Fibroblast of villous mesenchyme (primary cell): ENCODE results near the gene KLHL30. TPM values are rescaled to one million over a fixed set of nuclear protein-coding genes. Genes with fewer than 3 reads are reported as not detected.
"Not testable (repeated sequence)": the region's sequence is repeated elsewhere in the genome, so short reads cannot be mapped to it uniquely, and the experiment has no call there.

ENCODE experiments used
- DNase-seq: peaks from one replicate; pipeline ENCODE4 v3.0.0-alpha.2; 2010; ENCODE audit warnings: low read depth
- H3K4me3 ChIP-seq: 2 replicates; pipeline ENCODE4 v1.5.1; 2011; ENCODE audit warnings: low read depth, mild to moderate bottlenecking, low read length
- total RNA-seq: library from RNA; depleted of rRNA; stranded (reverse); fragments of >200 nt; gene quantifications from 2 replicates; pipeline ENCODE4 v1.2.3, GENCODE V29; 2012
- TF ChIP-seq, protein P1 (sequence below): IDR thresholded peaks from 2 replicates; pipeline ENCODE4 v1.5.1; 2012; ENCODE audit warnings: low read depth, mild to moderate bottlenecking, low read length; ENCODE audit not compliant: insufficient read depth

The KLHL30 gene
- total RNA-seq, 1 donor = 0.43 TPM

GRCh38 chr2:238107525-238108422, 30.7 kb upstream of the KLHL30 start:
- no peak for DNase-seq
- TF ChIP-seq, protein P1, sequence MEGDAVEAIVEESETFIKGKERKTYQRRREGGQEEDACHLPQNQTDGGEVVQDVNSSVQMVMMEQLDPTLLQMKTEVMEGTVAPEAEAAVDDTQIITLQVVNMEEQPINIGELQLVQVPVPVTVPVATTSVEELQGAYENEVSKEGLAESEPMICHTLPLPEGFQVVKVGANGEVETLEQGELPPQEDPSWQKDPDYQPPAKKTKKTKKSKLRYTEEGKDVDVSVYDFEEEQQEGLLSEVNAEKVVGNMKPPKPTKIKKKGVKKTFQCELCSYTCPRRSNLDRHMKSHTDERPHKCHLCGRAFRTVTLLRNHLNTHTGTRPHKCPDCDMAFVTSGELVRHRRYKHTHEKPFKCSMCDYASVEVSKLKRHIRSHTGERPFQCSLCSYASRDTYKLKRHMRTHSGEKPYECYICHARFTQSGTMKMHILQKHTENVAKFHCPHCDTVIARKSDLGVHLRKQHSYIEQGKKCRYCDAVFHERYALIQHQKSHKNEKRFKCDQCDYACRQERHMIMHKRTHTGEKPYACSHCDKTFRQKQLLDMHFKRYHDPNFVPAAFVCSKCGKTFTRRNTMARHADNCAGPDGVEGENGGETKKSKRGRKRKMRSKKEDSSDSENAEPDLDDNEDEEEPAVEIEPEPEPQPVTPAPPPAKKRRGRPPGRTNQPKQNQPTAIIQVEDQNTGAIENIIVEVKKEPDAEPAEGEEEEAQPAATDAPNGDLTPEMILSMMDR = no peak

GRCh38 chr2:238108423-238109183, 29.9 kb upstream of the KLHL30 start:
- H3K4me3 ChIP-seq = no peak overlapping the region
- DNase-seq = no peak
- TF ChIP-seq, protein P1 = no peak

More at GRCh38 chr2:238107525-238108422, 30.7 kb upstream of the KLHL30 start:
- H3K4me3 ChIP-seq = no peak overlapping the region

DNA sequence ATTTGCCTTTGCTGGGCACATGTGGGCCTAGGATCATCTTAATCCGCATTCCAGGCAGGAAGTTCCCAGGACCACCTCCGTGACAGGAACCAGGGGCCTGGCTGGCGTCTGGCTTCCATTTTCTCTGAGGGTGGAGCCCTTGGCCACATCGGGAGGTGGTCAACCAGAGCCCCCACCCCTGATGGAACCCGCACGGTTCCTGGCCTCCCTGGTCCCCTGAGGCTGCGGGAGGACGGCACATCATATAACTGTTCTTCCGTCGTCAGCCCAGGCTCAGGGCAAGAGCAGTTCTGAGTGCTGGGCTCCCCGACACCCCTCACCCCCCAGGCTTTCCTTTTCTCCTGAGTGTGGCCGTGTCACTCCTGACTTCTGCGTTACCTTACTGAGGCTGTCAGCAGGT, 24.9 kb upstream of the KLHL30 start:
- no peak for DNase-seq
- TF ChIP-seq, protein P1 = no peak
- no peak overlapping the region for H3K4me3 ChIP-seq

GRCh38 chr2:238114331-238114841, 24.1 kb upstream of the KLHL30 start:
- no peak for DNase-seq
- H3K4me3 ChIP-seq = no peak overlapping the region
- TF ChIP-seq, protein P1 = no peak

- no peak for DNase-seq
- no peak overlapping the region for H3K4me3 ChIP-seq
- TF ChIP-seq, protein P1 = no peak
Measured at GRCh38 chr2:238114851-238115660, 23.4 kb upstream of the KLHL30 start.

- not testable (repeated sequence) for H3K4me3 ChIP-seq, DNase-seq
Measured at GRCh38 chr2:238115709-238116108, 22.8 kb upstream of the KLHL30 start.
